H1 (cell line): Measurements from ENCODE around the gene FTL. TPM values are rescaled to one million over a fixed set of nuclear protein-coding genes. Genes with fewer than 3 reads are reported as not detected.

Experiments used
- GABPA ChIP-seq: IDR thresholded peaks from 2 replicates; pipeline ENCODE4 v1.6.1; 2011; ENCODE audit warnings: mild to moderate bottlenecking, low read length, moderate library complexity, borderline replicate concordance; ENCODE audit not compliant: insufficient read depth
- JUND ChIP-seq: IDR thresholded peaks from 2 replicates; pipeline ENCODE4 v1.6.1; 2011; ENCODE audit warnings: mild to moderate bottlenecking, improper control_type of control experiment, low read length
- KDM4A ChIP-seq: IDR thresholded peaks from one replicate; pipeline ENCODE4 v1.7.1; 2012; ENCODE audit warnings: low read depth, mild to moderate bottlenecking, moderate library complexity, low read length, inconsistent platforms; ENCODE audit not compliant: severe bottlenecking
- MAX ChIP-seq: IDR thresholded peaks from 2 replicates; pipeline ENCODE4 v1.6.1; 2012; ENCODE audit warnings: inconsistent platforms
- PHF8 ChIP-seq: fragments of 200-600 bp; sonication (generic); conservative IDR thresholded peaks from 2 replicates; pipeline ENCODE4 v1.7.1; 2012; ENCODE audit warnings: low read depth, mild to moderate bottlenecking, inconsistent platforms, low read length, moderate library complexity
- POLR2A ChIP-seq, 2 experiments: IDR thresholded peaks; 1 replicate in 1 of 2; 2 replicates in 1 of 2; pipeline ENCODE4 v1.6.1; 2011; ENCODE audit warnings: low read depth in 2 of 2, low read length in 2 of 2, mild to moderate bottlenecking in 2 of 2; ENCODE audit errors: control extremely low read depth in 1 of 2
- POLR2AphosphoS5 ChIP-seq: IDR thresholded peaks from 2 replicates; pipeline ENCODE4 v1.6.1; 2011; ENCODE audit warnings: low read depth, low read length
- RBBP5 ChIP-seq: IDR thresholded peaks from 2 replicates; pipeline ENCODE4 v1.7.1; 2012; ENCODE audit warnings: low read depth, mild to moderate bottlenecking, inconsistent platforms, low read length, moderate library complexity, borderline replicate concordance
- SAP30 ChIP-seq: fragments of 300-600 bp; sonication (generic); IDR thresholded peaks from 2 replicates; pipeline ENCODE4 v1.7.1; 2012; ENCODE audit warnings: low read length, moderate library complexity, mild to moderate bottlenecking, inconsistent platforms; ENCODE audit not compliant: insufficient read depth, insufficient replicate concordance
- SIN3A ChIP-seq, 2 experiments: IDR thresholded peaks in 1 of 2; conservative IDR thresholded peaks in 1 of 2; 2 replicates each; pipeline ENCODE4 v1.6.1; 2011 to 2012; ENCODE audit warnings: low read length in 2 of 2, improper control_type of control experiment in 1 of 2, low read depth in 1 of 2, mild to moderate bottlenecking in 1 of 2
- SP4 ChIP-seq: IDR thresholded peaks from 2 replicates; pipeline ENCODE4 v1.6.1; 2012; ENCODE audit warnings: low read length, inconsistent platforms
- TAF1 ChIP-seq: IDR thresholded peaks from 2 replicates; pipeline ENCODE4 v1.6.1; 2011; ENCODE audit warnings: mild to moderate bottlenecking, low read depth, low read length
- polyA plus RNA-seq, 7 experiments: library from polyadenylated mRNA; depleted of rRNA in 3 of 7; stranded (reverse) in 5 of 7; unstranded in 2 of 7; fragments of >200 nt in 5 of 7; fragments of 200-250 nt in 2 of 7; gene quantifications; 1 replicate in 5 of 7; 2 replicates in 1 of 7; 4 replicates in 1 of 7; pipeline versions ENCODE4 v1.2.1 to v1.2.3, GENCODE V29; 2011 to 2013; ENCODE audit warnings: missing spikeins in 2 of 7, mixed read lengths in 2 of 7
- total RNA-seq: library from RNA; stranded (reverse); fragmentation: NEBNext Ultra II Directional; extraction: Animal tissue kit (Norgen Biotek cat#: 25700); gene quantifications from 2 replicates; pipeline ENCODE4 v1.2.1, GENCODE V29; 2021

The FTL gene
- total and polyA plus RNA-seq, 2 of the 8 experiments (the other 6 are each of a cell fraction or from before 2014, with no cell fraction given) = 1,751 to 2,427 TPM

DNA sequence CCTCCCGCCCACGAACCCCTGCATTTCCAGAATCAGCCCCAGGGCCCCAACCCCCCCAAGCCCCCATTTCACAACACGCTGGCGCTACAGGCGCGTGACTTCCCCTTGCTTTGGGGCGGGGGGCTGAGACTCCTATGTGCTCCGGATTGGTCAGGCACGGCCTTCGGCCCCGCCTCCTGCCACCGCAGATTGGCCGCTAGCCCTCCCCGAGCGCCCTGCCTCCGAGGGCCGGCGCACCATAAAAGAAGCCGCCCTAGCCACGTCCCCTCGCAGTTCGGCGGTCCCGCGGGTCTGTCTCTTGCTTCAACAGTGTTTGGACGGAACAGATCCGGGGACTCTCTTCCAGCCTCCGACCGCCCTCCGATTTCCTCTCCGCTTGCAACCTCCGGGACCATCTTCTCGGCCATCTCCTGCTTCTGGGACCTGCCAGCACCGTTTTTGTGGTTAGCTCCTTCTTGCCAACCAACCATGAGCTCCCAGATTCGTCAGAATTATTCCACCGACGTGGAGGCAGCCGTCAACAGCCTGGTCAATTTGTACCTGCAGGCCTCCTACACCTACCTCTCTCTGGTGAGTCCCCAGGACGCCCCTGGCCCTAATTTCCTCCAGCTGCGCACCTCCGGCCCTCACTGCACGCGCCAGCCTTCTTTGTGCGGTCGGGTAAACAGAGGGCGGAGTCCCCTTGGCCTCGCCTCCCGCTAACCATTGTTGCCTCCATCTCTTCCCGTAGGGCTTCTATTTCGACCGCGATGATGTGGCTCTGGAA is at the start of gene FTL (continued):
- TF ChIP-seq JUND (no peak), POLR2AphosphoS5 (peak; percentile 99), RBBP5 (no peak), MAX (peak; percentile 22; the same call in 1 of the 2 replicates), PHF8 (peak; percentile 66), SIN3A (conservative IDR thresholded peaks at IDR 0.05 in 1 of 2, IDR thresholded peaks at IDR 0.05 in 1 of 2; ENCODE audit: low read depth in 1 of 2, low read length in 2 of 2) (peak; percentile 45 to 86; a peak in 2 of 4 replicates), SAP30 (peak; percentile 79), GABPA (no peak), KDM4A (no peak), POLR2A (IDR thresholded peaks at IDR 0.05; ENCODE audit: control extremely low read depth in 1 of 2, low read depth in 2 of 2, low read length in 2 of 2) (peak; percentile 98 to 99), SP4 (peak; percentile 65; the same call in 1 of the 2 replicates), TAF1 (peak; percentile 98)
